HG02885 (cell line): ENCODE results near the gene MAPK9.
A peak's percentile ranks its signal among the peaks of the same experiment; 100 is the strongest.

Experiments
- ATAC-seq: cut with Tn5 transposase; IDR thresholded peaks from one replicate; pipeline ENCODE4 v1.9.1; 2021; ENCODE audit warnings: mild to moderate bottlenecking; ENCODE audit not compliant: unreplicated experiment, poor library complexity

Gene MAPK9

GRCh38 chr5:180297587-180298282 lies 5.9 kb upstream of the MAPK9 start:
- no peak for ATAC-seq

- no peak for ATAC-seq
Observed at GRCh38 chr5:180296771-180297170, 4.9 kb upstream of the MAPK9 start.

GRCh38 chr5:180294913-180295555 lies 3.2 kb upstream of the MAPK9 start:
- no peak for ATAC-seq

- no peak for ATAC-seq
Observed at GRCh38 chr5:180294411-180294810, 2.5 kb upstream of the MAPK9 start.

GRCh38 chr5:180291234-180291940 lies 496 bp downstream of the MAPK9 start:
- peak; percentile 40 for ATAC-seq

- ATAC-seq: no peak
Observed at GRCh38 chr5:180290568-180291233, 1.2 kb downstream of the MAPK9 start.

- no peak for ATAC-seq
Observed at GRCh38 chr5:180289966-180290365, 1.9 kb downstream of the MAPK9 start.

- no peak for ATAC-seq
Observed at GRCh38 chr5:180289433-180289832, 2.5 kb downstream of the MAPK9 start.

GRCh38 chr5:180287868-180288267 lies 4.0 kb downstream of the MAPK9 start:
- ATAC-seq: no peak

GRCh38 chr5:180287404-180287803 lies 4.5 kb downstream of the MAPK9 start:
- ATAC-seq: no peak

GRCh38 chr5:180284149-180284548 lies 7.7 kb downstream of the MAPK9 start:
- ATAC-seq: no peak

GRCh38 chr5:180283026-180283615 lies 8.8 kb downstream of the MAPK9 start:
- no peak for ATAC-seq

GRCh38 chr5:180282281-180282680 lies 9.6 kb downstream of the MAPK9 start:
- no peak for ATAC-seq

- ATAC-seq: no peak
Observed at GRCh38 chr5:180281706-180282105, 10.2 kb downstream of the MAPK9 start.

- ATAC-seq: no peak
Observed at GRCh38 chr5:180274695-180275094, 17.2 kb downstream of the MAPK9 start.

- no peak for ATAC-seq
Observed at GRCh38 chr5:180271221-180271620, 20.7 kb downstream of the MAPK9 start.

GRCh38 chr5:180259260-180259611 lies 32.6 kb downstream of the MAPK9 start:
- ATAC-seq: no peak

GRCh38 chr5:180253036-180253824 lies 38.7 kb downstream of the MAPK9 start:
- ATAC-seq: no peak

- no peak for ATAC-seq
Observed at GRCh38 chr5:180251887-180252286, 40.0 kb downstream of the MAPK9 start.

- ATAC-seq: no peak
Observed at GRCh38 chr5:180251141-180251540, 40.7 kb downstream of the MAPK9 start.
